GM12874 (cell line): Measurements from ENCODE around the gene NPR2.

Experiments used
- TF ChIP-seq, protein P1 (sequence below): IDR thresholded peaks from 2 replicates; pipeline ENCODE4 v1.5.1; 2011; ENCODE audit warnings: low read depth, mild to moderate bottlenecking, control low read depth, low read length, moderate library complexity; ENCODE audit not compliant: insufficient read depth

NPR2 gene

DNA sequence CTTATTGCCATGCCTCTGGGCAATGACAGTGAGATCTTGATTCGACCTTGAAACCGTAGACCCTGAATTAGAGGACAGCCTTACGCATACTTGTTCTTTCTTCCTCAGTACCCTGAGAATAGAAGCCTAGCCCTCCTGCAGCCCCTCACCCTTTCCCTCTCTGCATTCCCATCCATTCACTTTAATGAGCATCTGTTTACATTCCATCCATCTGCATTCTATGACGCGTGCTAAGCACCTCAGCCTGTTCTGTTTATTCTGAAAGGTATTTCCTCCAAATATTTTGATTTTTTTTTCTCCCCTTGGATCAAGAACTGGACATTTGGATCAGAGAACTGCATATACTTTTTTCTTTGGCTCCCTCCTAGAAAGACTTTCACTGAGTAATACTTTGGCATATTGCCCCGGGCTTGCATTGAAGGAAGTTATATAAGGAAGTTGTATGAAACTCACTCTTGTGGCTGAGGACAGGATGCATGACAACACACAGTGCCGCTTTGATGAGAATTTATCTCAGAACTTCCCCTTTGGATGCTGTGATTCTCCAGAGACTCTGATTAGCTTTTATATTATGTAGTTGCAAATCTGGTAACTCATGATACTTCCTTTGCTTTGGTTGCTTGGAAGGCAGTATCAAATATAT is 53.4 kb downstream of the NPR2 start:
- TF ChIP-seq, protein P1, sequence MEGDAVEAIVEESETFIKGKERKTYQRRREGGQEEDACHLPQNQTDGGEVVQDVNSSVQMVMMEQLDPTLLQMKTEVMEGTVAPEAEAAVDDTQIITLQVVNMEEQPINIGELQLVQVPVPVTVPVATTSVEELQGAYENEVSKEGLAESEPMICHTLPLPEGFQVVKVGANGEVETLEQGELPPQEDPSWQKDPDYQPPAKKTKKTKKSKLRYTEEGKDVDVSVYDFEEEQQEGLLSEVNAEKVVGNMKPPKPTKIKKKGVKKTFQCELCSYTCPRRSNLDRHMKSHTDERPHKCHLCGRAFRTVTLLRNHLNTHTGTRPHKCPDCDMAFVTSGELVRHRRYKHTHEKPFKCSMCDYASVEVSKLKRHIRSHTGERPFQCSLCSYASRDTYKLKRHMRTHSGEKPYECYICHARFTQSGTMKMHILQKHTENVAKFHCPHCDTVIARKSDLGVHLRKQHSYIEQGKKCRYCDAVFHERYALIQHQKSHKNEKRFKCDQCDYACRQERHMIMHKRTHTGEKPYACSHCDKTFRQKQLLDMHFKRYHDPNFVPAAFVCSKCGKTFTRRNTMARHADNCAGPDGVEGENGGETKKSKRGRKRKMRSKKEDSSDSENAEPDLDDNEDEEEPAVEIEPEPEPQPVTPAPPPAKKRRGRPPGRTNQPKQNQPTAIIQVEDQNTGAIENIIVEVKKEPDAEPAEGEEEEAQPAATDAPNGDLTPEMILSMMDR: no peak

DNA sequence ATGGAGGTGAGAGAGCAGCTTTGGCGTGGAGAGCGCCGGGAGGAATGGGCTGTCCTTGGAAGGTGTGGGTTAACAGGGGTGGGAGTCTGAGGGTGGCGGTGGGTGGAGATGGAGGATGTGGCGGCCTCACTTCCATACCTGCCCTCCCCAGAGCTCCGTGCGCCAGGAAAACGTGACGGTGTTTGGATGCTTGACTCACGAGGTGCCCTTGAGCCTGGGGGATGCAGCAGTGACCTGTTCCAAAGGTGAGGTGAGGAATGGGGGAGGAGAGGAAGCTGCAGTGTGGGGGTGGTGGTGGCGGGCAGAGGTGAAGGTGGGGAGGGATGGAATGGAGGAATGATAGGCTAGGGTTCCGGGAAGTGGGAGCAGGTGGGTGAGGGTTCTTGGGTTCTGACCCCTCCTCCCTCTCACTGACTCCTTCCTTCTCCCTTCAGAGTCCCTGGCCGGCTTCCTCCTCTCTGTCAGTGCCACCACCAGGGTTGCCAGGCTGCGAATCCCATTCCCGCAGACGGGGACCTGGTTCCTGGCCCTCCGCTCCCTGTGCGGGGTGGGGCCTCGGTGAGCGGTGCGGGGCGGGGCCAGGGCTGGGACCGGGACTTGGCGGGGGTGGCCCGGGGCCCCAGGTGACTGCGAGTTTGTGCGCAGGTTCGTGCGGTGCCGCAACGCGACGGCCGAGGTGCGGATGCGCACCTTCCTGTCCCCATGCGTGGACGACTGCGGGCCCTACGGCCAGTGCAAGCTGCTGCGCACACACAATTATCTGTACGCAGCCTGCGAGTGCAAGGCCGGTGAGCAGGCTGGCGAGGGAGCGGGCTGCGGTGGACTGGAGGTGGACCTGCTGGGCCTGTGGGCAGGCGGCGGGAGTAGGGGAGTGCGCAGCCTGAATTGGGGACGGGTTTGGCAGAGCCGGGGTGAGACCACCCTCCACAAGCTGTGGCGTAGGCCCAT is 54.7 kb downstream of the NPR2 start:
- TF ChIP-seq, protein P1: no peak

DNA sequence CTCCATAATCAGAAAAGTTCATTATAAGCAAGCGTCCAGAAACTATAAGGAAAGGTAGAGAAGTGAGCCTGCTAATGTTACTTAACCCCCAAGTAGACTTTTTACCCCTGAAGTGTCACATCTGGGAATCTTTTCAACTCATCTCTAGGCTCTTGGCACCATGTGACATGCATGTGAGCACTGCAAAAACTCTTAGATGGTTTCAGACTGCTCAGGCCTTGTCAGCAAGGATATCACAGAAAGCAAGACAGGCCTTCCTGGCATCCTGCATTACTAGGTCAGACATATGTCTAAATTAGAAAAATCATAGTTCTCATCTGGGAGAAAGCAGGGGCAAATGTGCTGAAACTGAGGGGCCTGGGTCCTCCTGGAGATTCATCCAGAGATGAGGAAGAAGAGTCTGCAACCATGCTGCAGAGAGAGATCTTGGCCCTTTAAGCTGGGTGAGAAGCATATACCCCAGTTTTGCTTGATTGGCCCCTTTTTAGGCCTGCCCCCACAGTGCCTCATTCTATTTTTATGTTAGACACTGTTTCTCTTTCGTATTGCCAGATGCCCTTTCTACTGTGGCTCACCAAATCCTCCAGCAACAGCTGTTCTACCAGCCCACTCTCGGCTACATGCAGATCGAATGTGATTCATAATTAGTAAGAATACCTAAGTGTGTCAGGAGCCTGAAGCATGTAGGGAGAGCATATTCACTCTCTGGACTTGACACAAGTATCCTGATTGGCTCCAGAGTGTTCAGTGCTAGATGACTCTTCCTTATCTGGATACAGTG is 56.6 kb downstream of the NPR2 start:
- TF ChIP-seq, protein P1: no peak

DNA sequence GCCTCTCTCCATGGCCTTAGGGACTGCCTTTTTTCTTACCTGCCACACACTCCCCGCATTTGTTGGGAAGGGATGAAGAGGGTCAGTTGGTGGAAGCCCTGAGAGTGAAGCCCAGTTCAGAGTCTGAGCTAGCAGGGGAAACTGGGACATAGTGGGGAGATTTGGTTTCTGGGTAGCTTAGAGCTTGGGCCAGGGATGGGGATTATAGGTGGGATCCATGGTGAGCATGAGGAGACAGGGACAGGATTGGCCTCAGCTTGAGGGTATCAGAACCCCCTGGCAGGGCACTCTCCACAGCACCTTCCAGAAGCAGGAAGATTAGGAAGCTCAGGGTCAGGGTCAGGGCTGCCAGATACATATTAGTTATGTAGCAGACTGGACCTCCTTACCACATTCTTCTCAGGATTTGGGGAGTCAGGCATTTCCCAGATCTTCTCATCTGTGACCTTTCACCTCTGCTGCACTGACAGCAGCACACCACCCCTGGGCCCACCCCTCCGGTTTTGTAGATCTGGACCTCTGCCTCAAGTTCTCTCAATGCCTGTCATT is 61.0 kb downstream of the NPR2 start:
- TF ChIP-seq, protein P1: no peak

DNA sequence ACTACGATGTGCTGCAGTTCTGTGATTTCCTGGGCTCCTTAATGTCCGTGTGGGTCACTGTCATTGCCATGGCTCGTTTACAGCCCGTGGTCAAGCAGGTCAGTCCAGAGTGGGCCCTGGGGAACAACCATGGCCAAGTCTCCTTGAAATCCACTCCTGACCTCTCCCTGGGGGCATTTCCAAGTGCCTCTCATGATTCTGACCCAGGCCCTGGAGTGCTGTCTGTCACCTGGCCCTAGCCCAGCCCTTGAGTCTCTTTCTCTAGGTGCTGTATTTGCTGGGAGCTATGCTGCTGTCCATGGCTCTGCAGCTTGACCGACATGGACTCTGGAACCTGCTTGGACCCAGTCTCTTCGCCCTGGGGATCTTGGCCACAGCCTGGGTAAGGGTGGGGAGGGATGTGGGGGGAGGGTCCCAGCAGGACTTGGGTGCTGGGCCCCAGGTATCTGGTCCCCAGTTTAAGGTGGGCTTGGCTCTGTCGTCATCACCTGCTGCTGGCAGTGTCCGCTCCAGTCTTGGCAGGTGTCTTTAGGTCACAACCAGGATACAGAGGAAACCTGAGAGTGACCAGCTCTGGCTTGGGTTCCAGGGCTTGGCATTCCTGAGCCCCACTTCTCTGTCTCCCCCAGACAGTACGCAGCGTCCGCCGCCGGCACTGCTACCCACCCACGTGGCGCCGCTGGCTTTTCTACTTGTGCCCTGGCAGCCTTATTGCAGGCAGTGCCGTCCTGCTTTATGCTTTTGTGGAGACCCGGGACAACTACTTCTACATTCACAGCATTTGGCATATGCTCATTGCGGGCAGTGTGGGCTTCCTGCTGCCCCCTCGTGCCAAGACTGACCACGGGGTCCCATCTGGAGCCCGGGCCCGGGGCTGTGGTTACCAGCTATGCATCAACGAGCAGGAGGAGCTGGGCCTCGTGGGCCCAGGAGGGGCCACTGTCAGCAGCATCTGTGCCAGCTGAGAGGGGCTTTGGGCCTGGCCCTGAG is 61.8 kb downstream of the NPR2 start:
- TF ChIP-seq, protein P1: no peak

DNA sequence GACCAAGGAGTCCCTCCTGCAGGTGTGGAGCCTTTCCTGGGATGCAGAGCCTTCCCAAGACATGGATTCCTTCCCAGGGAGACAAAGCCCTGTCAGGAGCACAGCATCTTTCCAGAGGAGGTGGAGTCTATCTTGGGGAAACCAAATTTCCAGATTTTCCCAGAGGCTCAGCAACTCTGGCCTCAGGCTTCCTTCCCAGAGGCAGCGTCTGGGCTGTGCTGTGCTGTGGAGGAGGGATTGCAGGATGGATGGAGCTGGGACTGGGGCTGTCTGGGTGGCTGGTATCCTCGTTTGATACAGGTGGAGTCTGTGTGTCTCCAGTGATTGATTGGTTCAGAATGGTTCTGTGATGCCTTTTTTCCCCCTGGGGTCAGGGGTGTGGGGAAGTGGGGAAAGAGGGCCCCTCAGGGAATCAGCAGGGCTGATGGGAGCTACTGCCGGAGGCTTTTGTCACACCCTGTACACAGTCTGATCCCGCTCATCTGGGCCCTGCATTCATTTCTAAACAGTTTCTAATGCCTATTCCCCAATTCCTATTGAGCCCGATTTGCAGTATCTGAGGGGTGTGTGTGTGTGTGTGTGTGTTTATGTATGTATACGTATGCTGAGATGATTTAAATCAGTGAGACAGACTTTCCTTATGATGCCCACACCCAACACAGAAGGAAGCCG is 62.8 kb downstream of the NPR2 start:
- TF ChIP-seq, protein P1: no peak
